NK-92 (cell line): ENCODE results near the gene YAP1.
"Not testable (repeated sequence)": the region's sequence is repeated elsewhere in the genome, so short reads cannot be mapped to it uniquely, and the experiment has no call there.

Source experiments
- DNase-seq: peaks from one replicate; lab custom pipeline; 2025; ENCODE audit not compliant: unreplicated experiment; lab: John Stamatoyannopoulos, UW

The YAP1 gene

GRCh38 chr11:102196351-102196750 is 86.1 kb downstream of the YAP1 start:
- no peak for DNase-seq

- DNase-seq, result no peak
These were observed 86.6 kb downstream of the YAP1 start for GRCh38 chr11:102196816-102197215.

GRCh38 chr11:102197670-102198139 is 87.5 kb downstream of the YAP1 start:
- no peak for DNase-seq

- DNase-seq, result no peak
These were observed 89.4 kb downstream of the YAP1 start for GRCh38 chr11:102199673-102200072.

GRCh38 chr11:102200325-102200724 is 90.1 kb downstream of the YAP1 start:
- not testable (repeated sequence) for DNase-seq

GRCh38 chr11:102201776-102202175 is 91.5 kb downstream of the YAP1 start:
- DNase-seq, result no peak

GRCh38 chr11:102202972-102203371 is 92.7 kb downstream of the YAP1 start:
- no peak for DNase-seq

GRCh38 chr11:102204174-102204573 is 93.9 kb downstream of the YAP1 start:
- DNase-seq, result no peak

GRCh38 chr11:102205805-102206204 is 95.6 kb downstream of the YAP1 start:
- DNase-seq, result no peak

GRCh38 chr11:102208835-102209234 is 98.6 kb downstream of the YAP1 start:
- no peak for DNase-seq

- no peak for DNase-seq
These were observed 104.4 kb downstream of the YAP1 start for GRCh38 chr11:102214623-102215022.

GRCh38 chr11:102216433-102217075 is 106.3 kb downstream of the YAP1 start:
- DNase-seq, result no peak

GRCh38 chr11:102220728-102221467 is 110.7 kb downstream of the YAP1 start:
- DNase-seq, result no peak

GRCh38 chr11:102223859-102224258 is 113.6 kb downstream of the YAP1 start:
- no peak for DNase-seq

- DNase-seq, result no peak
These were observed 115.7 kb downstream of the YAP1 start for GRCh38 chr11:102225689-102226568.

GRCh38 chr11:102226702-102227490 is 116.6 kb downstream of the YAP1 start:
- no peak for DNase-seq

GRCh38 chr11:102229510-102230123 is 119.4 kb downstream of the YAP1 start:
- no peak for DNase-seq

- DNase-seq, result no peak
These were observed 119.9 kb downstream of the YAP1 start for GRCh38 chr11:102230186-102230585.

- no peak for DNase-seq
These were observed 120.7 kb downstream of the YAP1 start for GRCh38 chr11:102230911-102231310.

GRCh38 chr11:102234779-102235439 is 124.7 kb downstream of the YAP1 start:
- no peak for DNase-seq
